Iris pigment epithelial cell (primary cell): Measurements from ENCODE around the gene ITPRIPL2.

Source experiments
- DNase-seq: peaks from one replicate; pipeline ENCODE4 v3.0.0-alpha.2; 2011; ENCODE audit warnings: low read depth

ITPRIPL2 gene

DNA sequence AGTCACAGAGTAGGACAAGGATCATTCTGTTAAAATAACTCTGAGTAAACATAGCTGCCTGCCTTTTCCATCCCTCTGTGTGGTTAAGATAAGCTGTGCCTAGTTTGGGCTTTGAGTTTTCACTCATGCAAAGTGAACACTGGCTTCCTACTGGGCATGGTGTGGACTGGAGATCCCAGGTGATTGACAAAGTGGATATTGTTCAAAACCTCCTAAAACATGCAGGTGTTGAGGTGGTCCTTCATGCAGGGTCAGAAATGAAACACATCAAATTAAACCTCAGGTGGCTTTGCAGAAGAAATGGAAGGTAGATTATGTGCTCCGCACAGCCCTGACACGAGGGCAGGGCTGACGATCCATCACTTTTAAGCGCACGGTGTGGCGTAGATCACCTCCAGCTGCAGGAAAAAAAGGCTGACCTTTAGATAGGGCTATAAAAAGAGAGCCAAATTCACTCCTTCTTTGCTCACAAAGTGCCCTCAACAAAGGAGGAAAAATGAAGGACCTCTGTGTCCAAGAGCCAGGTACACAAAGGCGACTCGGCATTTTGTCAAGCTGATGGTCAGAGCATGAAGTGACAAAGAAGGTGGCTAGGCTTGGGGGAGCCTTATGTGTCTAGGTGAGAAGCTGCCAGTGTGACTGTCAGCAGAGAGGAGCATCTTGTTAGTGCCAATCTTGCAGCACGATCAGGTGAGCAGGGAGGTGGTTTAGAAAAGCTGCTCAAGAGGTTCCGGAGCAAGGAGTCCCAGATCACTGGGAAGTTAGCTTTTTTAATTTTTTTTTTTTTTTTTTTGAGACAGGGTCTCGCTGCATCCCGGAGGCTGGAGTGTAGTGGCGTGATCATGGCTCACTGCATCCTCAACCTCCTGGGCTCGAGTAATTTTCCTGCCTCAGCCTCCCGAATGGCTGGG lies 19.9 kb upstream of the ITPRIPL2 start:
- DNase-seq = no peak

DNA sequence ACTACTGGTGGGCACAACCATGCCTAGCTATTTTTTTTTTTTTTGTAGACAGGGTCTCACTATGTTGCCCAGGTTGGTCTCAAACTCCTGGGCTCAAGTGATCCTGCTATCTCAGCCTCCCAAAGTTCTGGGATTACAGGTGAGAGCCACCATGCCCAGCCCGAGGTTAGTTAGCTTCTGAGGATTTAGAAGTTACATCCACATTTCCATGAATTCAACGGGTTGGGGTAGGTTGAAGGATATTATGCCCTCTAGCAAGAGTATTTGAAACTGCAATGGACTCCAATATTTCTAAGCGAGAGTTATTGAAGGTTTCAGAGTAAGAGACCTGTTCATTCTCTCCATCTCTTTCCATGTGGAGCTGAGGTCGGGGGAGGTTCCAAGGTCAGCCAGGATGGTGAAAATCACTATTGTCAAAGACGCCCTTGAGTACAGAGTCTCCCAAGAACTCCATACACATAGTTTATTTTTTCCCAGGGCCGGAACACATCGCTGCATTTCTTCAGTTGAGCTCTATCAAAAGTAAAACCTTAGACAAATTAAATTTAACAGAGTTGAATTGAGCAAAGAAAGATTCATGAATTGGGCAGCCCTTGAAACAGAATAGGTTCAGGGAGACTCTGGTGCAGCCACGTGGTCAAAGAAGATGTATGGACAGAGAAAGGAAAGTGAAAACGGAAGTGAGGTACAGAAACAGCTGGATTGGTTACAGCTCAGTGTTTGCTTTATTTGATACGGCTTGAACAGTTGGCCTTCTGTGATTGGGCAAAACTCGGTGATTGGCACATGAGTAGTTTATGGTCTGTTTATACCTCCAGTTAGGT lies 19.0 kb upstream of the ITPRIPL2 start:
- no peak for DNase-seq

DNA sequence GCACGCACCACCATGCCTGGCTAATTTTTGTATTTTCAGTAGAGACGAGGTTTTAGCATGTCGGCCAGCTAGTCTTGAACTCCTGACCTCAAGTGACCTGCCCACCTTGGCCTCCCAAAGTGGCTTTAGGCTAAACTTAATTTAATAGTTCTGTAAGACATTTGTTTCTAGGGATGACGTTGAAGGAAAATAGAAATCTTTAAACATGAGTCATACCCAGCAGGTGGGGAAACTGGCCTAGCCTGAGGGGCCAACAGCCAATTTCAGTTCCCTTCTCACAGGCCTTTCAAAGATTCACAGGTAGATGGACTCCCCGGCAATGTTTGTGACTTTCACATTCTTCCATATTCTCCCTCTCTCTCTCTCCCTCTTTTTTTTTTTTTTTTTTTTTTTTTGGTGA lies 18.1 kb upstream of the ITPRIPL2 start:
- no peak for DNase-seq

DNA sequence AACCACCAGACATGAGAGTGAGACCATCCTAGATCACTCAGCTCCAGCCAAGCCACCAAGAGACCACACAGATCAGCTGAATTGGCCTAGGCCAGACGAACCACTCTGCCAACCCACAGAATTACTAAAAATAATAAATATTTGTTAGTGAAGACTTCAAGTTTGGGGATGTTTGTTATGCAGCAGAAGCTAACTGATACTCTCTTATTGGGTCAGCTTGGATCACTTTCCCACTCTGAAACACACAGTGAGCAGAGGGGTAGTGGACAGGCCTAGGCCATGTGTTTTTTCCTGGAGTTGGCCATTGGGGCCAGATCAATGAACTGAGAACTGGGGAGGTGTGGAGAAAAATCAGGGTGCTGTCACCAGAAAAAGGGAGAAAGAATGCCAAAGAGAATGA lies 15.6 kb upstream of the ITPRIPL2 start:
- no peak for DNase-seq

DNA sequence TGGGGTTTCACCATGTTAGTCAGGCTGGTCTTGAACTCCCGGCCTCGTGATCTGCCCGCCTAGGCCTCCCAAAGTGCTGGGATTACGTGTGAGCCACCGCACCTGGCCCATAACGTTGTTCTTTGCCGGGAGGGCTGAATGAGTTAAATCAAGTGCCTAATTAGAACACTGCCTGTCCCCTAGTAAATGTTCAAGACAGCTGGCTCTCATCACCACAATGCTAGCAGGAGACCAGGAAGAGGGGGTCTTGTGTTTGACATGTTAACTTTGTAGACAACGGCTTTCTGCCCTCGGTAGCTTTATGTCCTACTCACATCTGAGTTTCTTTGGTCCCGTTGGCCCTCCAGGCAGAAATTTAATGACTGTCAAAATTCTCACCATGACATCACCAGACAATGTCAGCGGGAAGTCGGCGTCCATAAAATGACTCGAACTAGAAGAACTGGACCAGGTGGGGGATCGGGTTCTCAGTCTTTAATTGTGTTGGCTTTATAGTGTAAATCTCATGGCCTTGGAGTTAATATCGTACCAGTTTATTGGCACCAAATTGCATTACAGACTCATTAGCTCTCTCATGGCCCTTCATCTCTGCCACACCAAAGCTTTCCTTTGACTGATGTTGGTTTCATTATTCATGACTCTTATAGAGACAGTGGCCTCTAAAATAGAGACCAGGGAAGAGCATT lies 11.4 kb upstream of the ITPRIPL2 start:
- no peak for DNase-seq

DNA sequence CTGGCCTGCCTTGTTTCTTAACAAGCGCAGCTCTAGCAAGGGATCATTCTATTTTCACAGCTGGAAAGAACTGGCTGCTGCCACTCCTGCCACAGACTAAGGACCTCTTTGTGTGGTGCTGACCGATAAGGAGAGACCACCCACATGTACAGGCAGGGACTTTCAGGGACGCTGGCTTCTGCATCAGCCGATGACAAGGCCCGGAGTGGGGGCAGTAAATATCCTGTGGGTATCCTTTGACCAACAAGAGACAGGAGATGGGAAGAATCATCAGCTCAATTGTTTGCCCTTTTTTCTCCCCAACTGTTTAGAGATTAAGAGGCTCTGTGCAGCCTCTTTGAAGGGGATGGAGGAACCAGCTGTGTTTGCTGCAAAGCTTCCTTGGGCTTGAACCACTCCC lies 9.2 kb upstream of the ITPRIPL2 start:
- no peak for DNase-seq

DNA sequence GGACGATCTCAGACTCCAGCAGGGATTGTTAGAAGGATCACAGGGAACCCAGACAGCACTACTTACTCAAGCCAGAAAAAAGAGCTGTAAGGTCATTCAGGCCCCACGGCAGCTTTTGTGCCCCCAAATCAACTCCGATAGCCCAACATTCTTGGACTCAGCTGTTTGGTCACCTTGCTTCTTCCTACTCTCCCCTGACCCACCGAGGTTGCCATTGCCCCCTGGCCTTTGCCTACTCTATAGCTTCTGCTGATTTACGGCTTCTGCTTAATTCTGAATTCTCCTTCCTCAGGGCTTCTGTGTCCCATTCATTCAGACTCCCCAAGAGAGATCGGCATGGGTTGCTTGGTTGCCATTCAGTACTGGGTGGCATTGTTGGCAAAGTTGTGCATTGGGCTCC lies 8.6 kb upstream of the ITPRIPL2 start:
- no peak for DNase-seq

DNA sequence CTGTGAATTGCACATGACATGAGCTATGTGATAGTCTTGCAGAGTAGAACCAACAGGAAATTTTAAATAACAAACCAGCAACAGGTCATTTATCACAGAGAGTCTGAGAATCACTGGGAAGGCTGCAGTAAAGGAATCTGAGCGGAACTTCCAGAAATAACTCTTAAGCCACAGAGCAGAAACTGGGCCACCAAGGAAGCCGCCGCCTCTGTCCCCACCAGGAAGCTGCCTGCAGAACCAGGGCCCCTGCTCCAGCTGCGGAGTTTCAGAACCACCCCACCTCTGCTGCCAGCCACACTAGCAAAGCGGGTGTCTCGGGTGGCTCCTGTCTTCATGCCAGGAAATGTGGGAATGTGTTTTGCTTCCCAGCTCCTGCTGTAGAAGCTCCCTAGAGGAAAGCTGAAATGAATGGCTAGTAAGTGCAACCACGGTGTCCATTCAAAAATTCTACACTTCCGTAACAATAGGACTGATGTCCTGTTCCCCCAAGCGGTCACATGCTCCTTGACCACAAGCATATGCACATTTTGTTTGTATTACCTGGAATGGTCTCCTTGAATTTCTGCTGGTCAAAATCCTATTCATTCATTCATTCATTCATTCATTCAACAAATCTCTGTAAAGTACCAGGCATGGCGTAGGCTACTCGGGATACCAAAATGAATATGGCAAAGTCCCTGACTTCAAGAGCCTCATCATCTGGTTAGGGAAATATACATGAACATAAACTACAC lies 7.7 kb upstream of the ITPRIPL2 start:
- no peak for DNase-seq

DNA sequence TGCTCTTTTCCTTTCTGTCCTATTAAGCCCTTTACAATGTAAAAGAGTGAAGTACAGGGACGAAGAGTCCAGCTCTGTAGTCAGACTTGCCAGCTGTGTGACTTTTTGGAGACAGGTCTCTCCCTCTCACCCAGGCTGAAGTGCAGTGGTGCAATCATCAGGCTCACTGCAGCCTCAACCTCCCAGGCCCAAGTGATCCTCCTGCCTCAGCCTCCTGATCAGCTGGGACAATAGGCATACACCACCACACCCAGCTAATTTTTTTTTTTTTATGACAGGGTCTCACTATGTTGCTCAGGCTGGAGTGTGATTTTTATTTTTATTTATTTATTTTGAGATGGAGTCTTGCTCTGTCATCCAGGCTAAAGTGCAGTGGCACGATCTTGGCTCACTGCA lies 7.1 kb upstream of the ITPRIPL2 start:
- no peak for DNase-seq

DNA sequence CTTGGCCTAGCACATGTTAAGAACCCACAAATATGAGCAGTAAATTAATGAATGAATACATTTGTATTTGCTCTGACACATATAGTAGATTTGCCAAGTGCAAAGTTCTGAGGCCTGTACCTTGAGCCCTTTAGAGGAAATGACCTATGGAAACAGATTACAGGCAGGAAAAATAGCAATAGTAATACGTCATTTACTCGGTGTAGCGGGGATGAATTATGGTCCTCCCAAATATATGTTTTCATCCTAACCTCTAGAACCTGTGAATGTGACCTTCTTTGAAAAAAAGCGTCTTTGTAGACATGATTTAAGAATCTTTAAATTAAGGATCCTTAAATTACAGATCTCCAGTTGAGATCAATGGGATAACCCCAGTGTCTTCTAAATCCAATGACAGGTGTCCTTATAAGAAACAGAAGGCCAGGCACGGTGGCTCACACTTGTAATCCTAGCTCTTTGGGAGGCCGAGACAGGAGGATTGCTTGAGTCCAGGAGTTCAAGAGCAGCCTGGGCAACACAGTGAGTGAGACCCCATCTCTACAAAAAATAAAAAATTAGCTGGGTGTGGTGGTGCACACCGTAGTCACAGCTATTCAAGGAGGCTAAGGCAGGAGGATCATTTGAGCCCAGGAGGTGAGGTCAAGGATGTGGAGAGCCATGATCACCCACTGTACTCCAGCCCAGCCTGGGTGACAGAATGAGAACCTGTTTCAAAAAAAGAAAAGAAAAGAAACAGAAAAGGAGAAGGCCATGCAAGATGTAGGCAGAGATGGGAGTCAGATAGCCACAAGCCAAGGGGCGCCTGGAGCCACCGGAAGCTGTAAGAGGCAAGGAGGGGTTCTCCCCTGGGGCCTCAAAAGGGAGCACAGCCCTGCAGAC lies 5.1 kb upstream of the ITPRIPL2 start:
- no peak for DNase-seq

DNA sequence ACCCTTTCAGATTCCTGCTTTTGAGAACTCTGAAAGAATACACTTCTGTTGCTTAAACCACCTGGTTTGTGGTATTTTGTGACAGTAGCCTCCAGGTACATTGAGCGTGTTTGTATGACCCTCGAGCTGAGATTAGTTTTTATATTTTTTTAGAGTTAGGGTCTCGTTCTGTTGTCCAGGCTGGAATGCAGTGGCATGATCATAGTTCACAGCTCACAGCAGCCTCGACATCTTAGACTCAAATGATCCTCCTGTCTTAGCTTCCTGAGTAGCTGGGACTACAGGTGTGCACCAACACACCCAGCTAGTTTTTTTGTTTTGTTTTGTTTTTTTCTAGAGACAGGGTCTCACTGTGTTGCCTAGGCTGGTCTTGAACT lies 4.5 kb upstream of the ITPRIPL2 start:
- no peak for DNase-seq

DNA sequence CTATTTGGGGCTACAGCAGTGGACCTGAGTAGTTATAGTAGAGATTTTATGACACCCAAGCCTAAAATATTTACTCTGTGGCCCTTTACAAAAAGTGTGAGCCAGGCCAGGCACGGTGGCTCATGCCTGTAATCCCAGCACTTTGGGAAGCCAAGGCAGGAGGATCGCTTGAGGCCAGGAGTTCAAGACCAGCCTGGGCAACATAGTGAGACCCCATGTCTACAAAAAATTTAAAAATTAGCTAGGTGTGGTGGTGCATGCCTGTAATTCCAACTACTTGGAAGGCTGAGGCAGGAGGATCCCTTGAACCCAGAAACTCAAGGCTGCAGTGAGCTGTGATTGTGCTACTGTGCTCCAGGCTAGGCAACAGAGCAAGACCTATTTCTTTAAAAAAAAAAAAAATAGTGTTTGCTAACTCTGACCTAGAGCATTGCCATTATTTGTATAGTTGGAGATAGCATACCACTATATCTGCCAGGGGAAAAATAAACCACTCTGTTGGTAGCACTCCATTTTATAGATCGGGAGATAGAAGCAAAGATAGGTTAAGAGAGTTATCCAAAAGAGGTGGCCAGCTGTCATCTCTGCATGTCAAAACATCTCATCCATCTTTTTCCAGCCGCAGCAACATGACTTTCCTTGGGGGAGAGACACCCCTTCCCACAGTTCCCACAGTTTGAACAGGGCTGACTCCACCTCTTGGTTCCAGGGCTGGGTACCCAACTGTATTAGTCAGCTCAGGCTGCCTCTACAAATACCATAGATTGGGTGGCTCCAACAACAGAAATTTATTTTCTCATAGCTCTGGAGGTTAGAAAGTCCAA lies 3.0 kb upstream of the ITPRIPL2 start:
- DNase-seq = no peak

DNA sequence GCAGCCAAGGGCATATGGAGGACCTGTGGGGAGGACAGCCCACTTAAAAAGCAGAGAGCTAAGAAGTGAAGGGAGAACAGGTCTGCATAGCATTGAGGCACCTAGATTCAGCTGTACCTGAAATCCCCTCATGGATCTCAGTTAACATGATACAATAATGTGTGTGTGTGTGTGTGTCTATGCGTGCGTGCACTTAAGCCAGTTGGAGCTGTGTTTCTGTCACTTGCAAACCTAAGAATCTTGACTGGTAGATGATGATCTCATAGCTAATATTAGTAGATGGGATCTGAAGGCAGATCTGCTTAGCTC lies 1.7 kb upstream of the ITPRIPL2 start:
- no peak for DNase-seq

DNA sequence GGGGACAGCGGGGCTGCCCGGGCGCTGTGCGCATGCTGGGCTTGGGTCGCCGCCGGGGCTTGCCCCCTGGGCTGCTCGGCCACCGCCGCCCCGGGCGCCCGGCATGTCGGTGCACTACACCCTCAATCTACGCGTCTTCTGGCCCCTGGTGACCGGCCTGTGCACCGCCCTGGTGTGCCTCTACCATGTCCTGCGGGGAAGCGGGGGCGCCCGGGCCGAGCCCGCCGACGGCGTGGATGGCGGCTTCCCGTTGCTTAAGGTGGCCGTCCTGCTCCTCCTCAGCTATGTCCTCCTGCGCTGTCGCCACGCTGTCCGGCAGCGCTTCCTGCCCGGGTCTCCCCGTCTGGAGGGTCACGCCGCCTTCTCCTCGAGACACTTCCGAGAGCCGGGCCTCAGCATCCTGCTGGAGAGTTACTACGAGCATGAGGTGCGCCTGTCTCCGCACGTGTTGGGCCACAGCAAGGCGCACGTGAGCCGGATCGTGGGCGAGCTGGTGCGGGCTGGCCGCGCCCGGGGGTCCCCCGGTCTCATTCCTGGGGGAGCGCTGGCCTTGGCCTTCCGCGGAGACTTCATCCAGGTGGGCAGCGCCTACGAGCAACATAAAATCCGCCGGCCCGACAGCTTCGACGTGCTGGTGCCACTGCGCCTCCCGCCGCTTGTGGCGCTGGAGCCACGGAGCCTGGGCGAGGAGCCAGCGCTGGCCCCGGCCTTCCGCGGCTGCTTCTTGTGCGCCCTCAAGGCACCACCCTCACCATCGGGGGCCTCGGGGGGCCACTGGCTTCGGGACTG lies 789 bp downstream of the ITPRIPL2 start:
- DNase-seq = peak; percentile 78

DNA sequence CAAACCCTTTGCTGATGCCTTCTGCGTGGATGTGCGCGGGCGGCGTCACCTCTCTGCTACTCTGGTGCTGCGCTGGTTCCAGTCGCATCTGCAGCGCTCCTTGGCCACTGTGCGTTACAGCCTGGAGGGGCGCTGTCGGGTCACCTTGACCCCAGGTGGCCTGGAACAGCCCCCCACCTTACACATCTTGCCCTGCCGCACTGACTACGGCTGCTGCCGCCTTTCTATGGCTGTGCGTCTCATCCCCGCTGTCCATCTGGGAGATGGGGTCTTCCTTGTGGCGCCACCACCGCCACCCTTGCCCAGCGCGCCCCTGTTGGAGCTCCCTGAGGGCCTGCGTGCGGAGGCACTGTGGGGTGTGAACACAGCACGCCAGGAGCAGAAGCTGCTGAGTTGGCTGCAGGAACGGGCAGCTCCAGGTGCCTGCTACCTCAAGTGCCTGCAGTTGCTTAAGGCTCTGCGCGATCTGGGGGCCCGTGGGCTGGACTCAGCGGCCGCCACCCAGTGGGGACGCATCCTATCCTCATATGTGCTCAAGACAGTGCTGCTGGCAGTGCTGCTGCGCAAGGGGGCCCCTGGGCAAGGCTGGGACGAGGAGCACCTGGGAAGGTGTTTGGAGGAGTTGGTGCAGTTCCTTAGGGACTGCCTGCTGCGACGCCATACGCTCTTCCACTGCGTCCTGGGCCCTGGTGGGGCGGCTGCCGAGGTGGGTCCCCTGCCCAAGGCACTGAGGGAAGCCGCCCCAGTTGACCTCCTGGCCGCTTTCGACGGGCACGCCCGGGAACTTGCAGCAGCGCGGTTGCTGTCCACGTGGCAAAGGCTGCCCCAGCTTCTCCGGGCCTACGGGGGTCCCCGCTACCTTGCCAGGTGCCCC lies 1.6 kb downstream of the ITPRIPL2 start:
- DNase-seq = no peak

DNA sequence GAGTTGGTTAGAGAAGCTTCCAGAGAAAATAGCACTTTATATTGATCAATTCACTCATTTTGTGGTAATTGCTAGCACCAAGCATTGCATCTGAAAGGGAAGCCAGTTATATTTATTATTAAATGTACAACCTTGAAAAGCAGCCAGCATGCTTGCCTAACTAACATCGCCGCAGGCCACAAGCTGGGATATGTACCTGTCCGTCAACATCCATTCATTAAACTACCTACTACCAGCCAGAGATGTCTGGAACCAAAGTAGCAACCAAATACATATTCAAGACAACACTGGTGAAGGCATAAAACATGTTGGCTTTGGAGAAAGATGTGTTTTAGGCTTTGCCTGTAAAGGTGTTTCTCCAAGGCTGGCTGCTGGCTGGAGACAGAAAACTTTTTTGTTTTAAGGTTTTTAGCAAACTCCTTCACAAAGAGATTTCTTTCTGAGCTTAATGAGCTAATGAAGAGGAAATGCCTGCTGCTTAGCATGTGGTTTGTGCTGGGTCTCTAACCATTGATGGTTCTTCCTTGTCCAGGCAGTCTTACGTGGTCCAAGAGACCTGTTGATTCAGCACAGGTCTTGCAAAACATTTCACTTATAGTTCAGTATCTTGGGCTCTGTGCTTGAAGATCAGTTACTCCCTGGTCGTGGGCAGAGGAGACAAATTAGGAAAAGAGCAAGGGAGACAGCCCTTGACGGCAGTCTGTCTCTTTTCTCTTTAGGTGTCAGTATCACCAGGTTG lies 3.1 kb downstream of the ITPRIPL2 start:
- DNase-seq = peak; percentile 70

DNA sequence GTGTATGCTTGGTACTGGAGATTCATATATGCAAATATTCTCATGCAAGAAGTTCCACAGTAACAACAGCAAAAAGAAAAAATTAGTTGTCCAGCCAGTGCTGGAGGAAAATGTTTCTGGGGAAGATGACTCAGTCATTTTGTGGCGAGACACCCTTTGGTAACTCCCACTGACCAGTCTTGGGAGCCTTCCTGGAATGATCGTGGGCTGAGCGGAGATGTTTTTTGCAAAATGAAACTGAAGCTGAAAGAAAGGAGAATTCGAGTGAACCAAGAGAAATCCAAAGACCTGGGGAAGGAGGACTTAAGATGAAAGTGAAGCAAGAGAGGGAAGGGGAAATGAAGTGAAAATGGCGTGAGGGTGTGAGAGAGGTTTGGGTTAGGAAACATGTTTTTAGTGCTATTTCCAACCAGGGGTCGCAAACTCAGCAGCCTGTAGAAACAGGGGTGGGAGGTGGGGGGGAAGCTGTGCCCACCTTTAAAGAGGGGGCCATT lies 5.2 kb downstream of the ITPRIPL2 start:
- DNase-seq = peak; percentile 98

DNA sequence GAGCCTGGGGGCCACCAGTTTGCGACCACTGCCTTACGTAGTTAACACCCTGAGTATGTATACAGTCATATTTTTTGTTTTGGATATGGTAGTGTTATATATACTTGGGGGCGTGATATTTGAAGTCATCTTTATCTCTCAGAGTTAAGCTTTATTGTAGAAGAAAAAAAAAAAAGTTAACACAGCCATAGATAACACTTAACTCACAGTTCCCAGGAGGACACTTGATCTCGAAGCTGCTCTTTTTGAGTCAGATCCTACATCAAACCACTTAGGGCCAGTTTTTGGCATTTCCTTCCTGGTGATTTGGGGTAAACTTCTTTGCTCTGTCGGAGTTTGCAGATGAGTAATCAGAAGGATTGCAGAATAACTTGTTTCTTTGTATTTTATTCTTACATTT lies 5.8 kb downstream of the ITPRIPL2 start:
- DNase-seq = peak; percentile 94
